HG02763 (cell line): ENCODE measurements around the gene RNF149.

Experiments used
- ATAC-seq: cut with Tn5 transposase; IDR thresholded peaks from one replicate; pipeline ENCODE4 v1.9.1; 2021; ENCODE audit warnings: mild to moderate bottlenecking, moderate library complexity; ENCODE audit not compliant: unreplicated experiment

The RNF149 gene

GRCh38 chr2:101232770-101233169, 75.7 kb downstream of the RNF149 start:
- ATAC-seq = no peak

- ATAC-seq = no peak
Observed at GRCh38 chr2:101231937-101232730, 76.4 kb downstream of the RNF149 start.

GRCh38 chr2:101231240-101231639, 77.3 kb downstream of the RNF149 start:
- ATAC-seq = no peak

GRCh38 chr2:101230541-101231001, 77.9 kb downstream of the RNF149 start:
- no peak for ATAC-seq
